Spleen (tissue), 7 donors: ENCODE data around the gene KCNG2.

ENCODE experiments used
- CTCF ChIP-seq, 11 experiments: fragments of 200-600 bp in 7 of 11; fragments of 450-650 bp in 4 of 11; sonication (generic) in 4 of 11; IDR thresholded peaks in 8 of 11; conservative IDR thresholded peaks in 3 of 11; 1 replicate in 7 of 11; 2 replicates in 4 of 11; pipeline versions ENCODE4 v1.4.0 to v1.8.0; 2016 to 2021; ENCODE audit warnings: antibody characterized with exemption in 11 of 11, inconsistent platforms in 4 of 11, mild to moderate bottlenecking in 1 of 11
- POLR2A ChIP-seq, 3 donors: fragments of 450-650 bp; IDR thresholded peaks; one replicate each; pipeline ENCODE4 v1.5.1; 2017; ENCODE audit warnings: antibody characterized with exemption in 3 of 3, mild to moderate bottlenecking in 1 of 3
- POLR2AphosphoS5 ChIP-seq, 3 donors: sonication (generic); formaldehyde crosslinking; IDR thresholded peaks; one replicate each; pipeline ENCODE4 v1.5.1; 2017; ENCODE audit warnings: antibody characterized with exemption in 3 of 3
- donor health status: DM: no; HTN: no; CAD: no; lungs with moderate emphysema.
- donor health status: DM: no; HTN: no; CAD: no.
- donor health status: DM: no; HTN: no; CAD: no.

- TF ChIP-seq CTCF (IDR thresholded peaks at IDR 0.05 in 8 of 11, conservative IDR thresholded peaks at IDR 0.05 in 3 of 11) = no peak
- TF ChIP-seq POLR2AphosphoS5 (IDR thresholded peaks at IDR 0.05) = no peak
- TF ChIP-seq POLR2A (IDR thresholded peaks at IDR 0.05) = no peak
Observed at GRCh38 chr18:79916128-79916494, 118.4 kb downstream of the KCNG2 start.
